Lower lobe of right lung (tissue), 2 donors: ENCODE data around the gene C6orf163. TPM values are rescaled to one million over a fixed set of nuclear protein-coding genes. Genes with fewer than 3 reads are reported as not detected.

Source experiments
- ATAC-seq, 2 donors: fragments of 200-7000 bp; cut with Tn5 transposase; one replicate each; pipeline ENCODE4 v1.9.1; 2020 to 2022; ENCODE audit warnings: mild to moderate bottlenecking in 2 of 2, moderate library complexity in 2 of 2
- DNase-seq: peaks from one replicate; pipeline ENCODE4 v3.0.0-alpha.2; 2020
- H3K27ac ChIP-seq: fragments of 200-600 bp; one replicate; pipeline ENCODE4 v1.8.0; 2022
- H3K27me3 ChIP-seq: fragments of 200-600 bp; one replicate; pipeline ENCODE4 v1.8.0; 2022; ENCODE audit warnings: low read depth
- H3K36me3 ChIP-seq: fragments of 200-600 bp; one replicate; pipeline ENCODE4 v1.8.0; 2022; ENCODE audit warnings: mild to moderate bottlenecking
- H3K4me1 ChIP-seq: fragments of 200-600 bp; one replicate; pipeline ENCODE4 v1.8.0; 2022
- H3K4me3 ChIP-seq: fragments of 200-600 bp; one replicate; pipeline ENCODE4 v1.8.0; 2022; ENCODE audit warnings: mild to moderate bottlenecking
- H3K9me3 ChIP-seq: fragments of 200-600 bp; one replicate; pipeline ENCODE4 v1.8.0; 2022
- CTCF ChIP-seq: fragments of 200-600 bp; IDR thresholded peaks from one replicate; pipeline ENCODE4 v1.8.0; 2022; ENCODE audit warnings: antibody characterized with exemption, mild to moderate bottlenecking
- intact Hi-C: fragments of 100-400 bp; cut with DNase I; formaldehyde crosslinking; loops from one replicate; pipeline ENCODE4 v1.11.0; 2022
- total RNA-seq: library from RNA; stranded (reverse); fragmentation: NEBNext Ultra II Directional; extraction: Animal tissue kit (Norgen Biotek cat#: 25700); gene quantifications from one replicate; pipeline ENCODE4 v1.2.1, GENCODE V29; 2021
- donor health status: DM: no; HTN: yes; CAD: no; lungs with severe emphysema.

The C6orf163 gene
- total RNA-seq, 1 donor from 2014 or later, result 4.2 TPM

GRCh38 chr6:87391334-87391733 lies 46.7 kb downstream of the C6orf163 start:
- intact Hi-C loops, result no loop called here
- Histone ChIP-seq H3K9me3 (no peaks in the 10 kb centered on the region), H3K27ac (no peak overlapping the region), H3K4me1 (no peaks in the 10 kb centered on the region), H3K4me3 (no peak overlapping the region), H3K27me3 (no peaks in the 10 kb centered on the region), H3K36me3 (no peaks in the 10 kb centered on the region)
- DNase-seq, result no peak
- ATAC-seq, result peak in 1 of 2 donors; percentile 35
- no peak for TF ChIP-seq CTCF

- Histone ChIP-seq H3K9me3 (no peaks in the 10 kb centered on the region), H3K36me3 (no peaks in the 10 kb centered on the region), H3K27ac (no peak overlapping the region), H3K4me1 (no peaks in the 10 kb centered on the region), H3K27me3 (no peaks in the 10 kb centered on the region), H3K4me3 (no peak overlapping the region)
- peak; percentile 70 for TF ChIP-seq CTCF
- DNase-seq (no peak), ATAC-seq (peak; percentile 91)
- intact Hi-C loops, result no loop called here
Observed at GRCh38 chr6:87393026-87393622, 48.5 kb downstream of the C6orf163 start.

- intact Hi-C loops, result no loop called here
- no peak overlapping the region for H3K27ac ChIP-seq
- H3K4me1 ChIP-seq, result no peaks in the 10 kb centered on the region
- ATAC-seq, result no peak
- H3K9me3 ChIP-seq, result no peaks in the 10 kb centered on the region
- H3K36me3 ChIP-seq, result no peaks in the 10 kb centered on the region
- H3K4me3 ChIP-seq, result no peak overlapping the region
- no peak for DNase-seq
- H3K27me3 ChIP-seq, result no peaks in the 10 kb centered on the region
- TF ChIP-seq CTCF, result no peak
Observed at GRCh38 chr6:87395431-87395830, 50.8 kb downstream of the C6orf163 start.

DNA sequence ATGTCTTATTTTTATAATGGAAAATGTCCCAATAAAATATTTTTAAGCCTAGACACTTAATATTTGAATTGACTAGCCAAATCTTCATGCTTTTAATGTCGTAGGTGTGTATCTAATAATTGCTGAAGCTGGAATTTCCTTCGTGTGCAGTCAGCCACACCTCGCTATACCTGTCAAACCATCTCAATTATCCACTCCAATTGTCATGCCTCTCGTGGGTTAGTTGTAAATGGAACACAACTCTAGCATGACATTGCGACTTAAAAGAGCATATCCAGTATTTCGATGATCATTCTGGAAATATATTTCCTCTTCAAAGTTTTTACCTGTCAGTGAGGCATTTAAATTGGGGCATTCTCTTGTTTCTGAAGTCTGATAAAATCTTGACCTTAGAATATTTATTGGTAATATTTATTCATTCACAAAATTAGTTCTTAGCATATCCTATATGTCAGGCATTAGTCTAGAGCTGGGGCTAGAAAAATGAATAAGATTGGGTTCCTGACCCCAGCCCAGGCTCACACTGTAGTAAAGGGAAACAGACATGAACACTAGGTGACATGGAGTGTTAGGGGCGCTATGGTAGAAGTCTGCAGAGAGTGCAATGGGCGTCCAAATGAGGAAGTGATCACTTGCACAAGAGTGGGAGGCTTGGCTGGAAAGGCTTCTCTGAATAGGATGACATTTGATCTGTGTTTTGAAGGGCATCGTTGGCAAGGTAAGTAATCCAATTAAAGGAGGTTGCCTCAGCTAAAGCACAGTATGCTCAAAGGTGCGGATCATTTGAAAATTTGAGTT lies 52.2 kb downstream of the C6orf163 start:
- no peak overlapping the region for H3K4me3 ChIP-seq
- intact Hi-C loops, result no loop called here
- no peaks in the 10 kb centered on the region for H3K4me1 ChIP-seq
- no peak overlapping the region for H3K27ac ChIP-seq
- no peaks in the 10 kb centered on the region for H3K27me3 ChIP-seq
- DNase-seq (no peak), ATAC-seq (peak in 1 of 2 donors; percentile 64)
- no peak for TF ChIP-seq CTCF
- H3K9me3 ChIP-seq, result no peaks in the 10 kb centered on the region
- no peaks in the 10 kb centered on the region for H3K36me3 ChIP-seq

- intact Hi-C loops, result no loop called here
- H3K36me3 ChIP-seq, result no peaks in the 10 kb centered on the region
- TF ChIP-seq CTCF, result no peak
- no peaks in the 10 kb centered on the region for H3K9me3 ChIP-seq
- no peak for DNase-seq
- H3K27ac ChIP-seq, result no peak overlapping the region
- no peak for ATAC-seq
- no peak overlapping the region for H3K4me3 ChIP-seq
- no peaks in the 10 kb centered on the region for H3K27me3 ChIP-seq
- H3K4me1 ChIP-seq, result no peaks in the 10 kb centered on the region
Observed at GRCh38 chr6:87397656-87398055, 53.0 kb downstream of the C6orf163 start.
